Measurements from ENCODE around the gene TTC23L.

The TTC23L gene

GRCh38 chr5:34889394-34889793 is 50.4 kb downstream of the TTC23L start:
- no peak for FAIRE-seq
- TF ChIP-seq POU2F2 (IDR thresholded peaks at IDR 0.05; ENCODE audit: low read depth, low read length), result no peak
- no peak for TF ChIP-seq TAF1 (IDR thresholded peaks at IDR 0.05; ENCODE audit: low read depth, low read length)
- no peak for TF ChIP-seq PAX5 (IDR thresholded peaks at IDR 0.05; ENCODE audit: insufficient read depth, low read length, severe bottlenecking)
- TF ChIP-seq SPI1 (IDR thresholded peaks at IDR 0.05; ENCODE audit: low read depth, low read length), result no peak
- no peak for TF ChIP-seq POLR2A (IDR thresholded peaks at IDR 0.05; ENCODE audit: low read depth, low read length)
- no peak for TF ChIP-seq POLR2AphosphoS5 (IDR thresholded peaks at IDR 0.05; ENCODE audit: low read depth, low read length)
- no peak for DNase-seq (ENCODE audit: insufficient read length, low spot score)

- no peak for DNase-seq (ENCODE audit: insufficient read length, low spot score)
- no peak for TF ChIP-seq POU2F2 (IDR thresholded peaks at IDR 0.05; ENCODE audit: low read depth, low read length)
- no peak for FAIRE-seq
Observed at GRCh38 chr5:34891981-34892380, 53.0 kb downstream of the TTC23L start.

DNA sequence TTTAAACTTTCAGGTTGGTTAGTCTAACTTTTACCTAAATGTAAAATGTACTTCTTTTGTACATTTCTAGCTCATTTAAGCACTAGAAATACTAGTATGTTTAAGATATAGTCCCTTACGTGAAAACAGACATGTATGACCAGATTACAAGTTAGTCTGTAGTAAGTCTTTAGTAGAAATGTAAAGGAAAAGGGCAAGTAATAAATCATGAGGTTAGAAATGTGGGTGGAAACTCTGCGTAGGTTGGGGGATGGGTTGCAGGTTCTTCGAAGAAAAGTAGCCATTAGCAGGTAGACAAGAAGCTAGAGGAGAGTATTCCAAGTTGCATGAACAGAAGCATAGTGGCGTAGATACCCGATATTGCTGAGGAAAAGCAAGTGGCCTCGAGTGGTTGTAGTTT is 53.5 kb downstream of the TTC23L start:
- no peak for FAIRE-seq
- TF ChIP-seq POU2F2 (IDR thresholded peaks at IDR 0.05; ENCODE audit: low read depth, low read length) (no peak), SPI1 (IDR thresholded peaks at IDR 0.05; ENCODE audit: low read depth, low read length) (no peak), POLR2AphosphoS5 (IDR thresholded peaks at IDR 0.05; ENCODE audit: low read depth, low read length) (no peak), TAF1 (IDR thresholded peaks at IDR 0.05; ENCODE audit: low read depth, low read length) (no peak), PAX5 (IDR thresholded peaks at IDR 0.05; ENCODE audit: insufficient read depth, low read length, severe bottlenecking) (no peak), POLR2A (IDR thresholded peaks at IDR 0.05; ENCODE audit: low read depth, low read length) (no peak)
- no peak for DNase-seq (ENCODE audit: insufficient read length, low spot score)

- no peak for FAIRE-seq
Observed at GRCh38 chr5:34894716-34895115, 55.8 kb downstream of the TTC23L start.

DNA sequence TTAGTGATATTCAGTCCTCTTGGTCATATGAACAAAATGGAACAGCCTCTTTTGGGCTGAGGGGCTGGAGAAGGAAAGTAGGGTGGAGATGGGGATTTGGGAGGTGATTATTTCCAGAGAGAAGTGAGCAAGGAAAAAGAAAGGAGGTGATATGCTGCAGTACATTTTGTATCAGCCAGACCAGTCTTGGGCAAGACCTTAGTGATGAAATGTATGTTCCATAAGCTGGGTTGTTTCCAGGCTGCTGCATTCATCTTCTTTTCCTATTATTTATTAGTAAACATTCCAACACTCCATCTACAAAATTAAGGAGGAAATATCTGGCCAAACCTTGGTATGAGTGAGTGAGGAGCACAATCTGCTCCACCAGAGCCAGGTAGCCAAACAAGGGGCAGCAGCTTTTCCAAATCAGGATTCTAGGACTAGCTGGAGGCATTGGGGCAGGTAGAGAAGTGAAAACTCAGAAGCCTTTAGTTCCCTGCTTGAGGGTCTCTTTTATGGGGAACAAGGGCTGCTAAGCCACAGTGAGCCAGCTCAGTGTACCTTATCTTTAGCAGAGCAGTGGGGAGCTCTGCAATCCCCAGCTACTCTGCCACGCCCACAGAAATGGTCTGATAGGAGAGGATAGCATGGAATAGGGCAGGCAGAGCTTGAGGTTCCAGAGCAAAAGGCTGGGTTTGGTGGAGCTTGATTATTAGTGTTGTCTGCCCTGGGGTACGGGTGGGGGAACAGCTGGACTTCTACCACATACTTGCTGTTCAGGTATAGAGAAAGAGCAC is 56.9 kb downstream of the TTC23L start:
- FAIRE-seq (no peak), DNase-seq (ENCODE audit: insufficient read length, low spot score) (no peak)
- no peak for TF ChIP-seq POU2F2 (IDR thresholded peaks at IDR 0.05; ENCODE audit: low read depth, low read length)
- TF ChIP-seq PAX5 (IDR thresholded peaks at IDR 0.05; ENCODE audit: insufficient read depth, low read length, severe bottlenecking), result no peak
- TF ChIP-seq POLR2A (IDR thresholded peaks at IDR 0.05; ENCODE audit: low read depth, low read length), result no peak
- TF ChIP-seq TAF1 (IDR thresholded peaks at IDR 0.05; ENCODE audit: low read depth, low read length), result no peak
- no peak for TF ChIP-seq POLR2AphosphoS5 (IDR thresholded peaks at IDR 0.05; ENCODE audit: low read depth, low read length)
- no peak for TF ChIP-seq SPI1 (IDR thresholded peaks at IDR 0.05; ENCODE audit: low read depth, low read length)

More at GRCh38 chr5:34894716-34895115, 55.8 kb downstream of the TTC23L start:
- no peak for DNase-seq (ENCODE audit: insufficient read length, low spot score)
- TF ChIP-seq TAF1 (IDR thresholded peaks at IDR 0.05; ENCODE audit: low read depth, low read length) (no peak), POU2F2 (IDR thresholded peaks at IDR 0.05; ENCODE audit: low read depth, low read length) (no peak), SPI1 (IDR thresholded peaks at IDR 0.05; ENCODE audit: low read depth, low read length) (no peak), POLR2AphosphoS5 (IDR thresholded peaks at IDR 0.05; ENCODE audit: low read depth, low read length) (no peak), PAX5 (IDR thresholded peaks at IDR 0.05; ENCODE audit: insufficient read depth, low read length, severe bottlenecking) (no peak), POLR2A (IDR thresholded peaks at IDR 0.05; ENCODE audit: low read depth, low read length) (no peak)

DNA sequence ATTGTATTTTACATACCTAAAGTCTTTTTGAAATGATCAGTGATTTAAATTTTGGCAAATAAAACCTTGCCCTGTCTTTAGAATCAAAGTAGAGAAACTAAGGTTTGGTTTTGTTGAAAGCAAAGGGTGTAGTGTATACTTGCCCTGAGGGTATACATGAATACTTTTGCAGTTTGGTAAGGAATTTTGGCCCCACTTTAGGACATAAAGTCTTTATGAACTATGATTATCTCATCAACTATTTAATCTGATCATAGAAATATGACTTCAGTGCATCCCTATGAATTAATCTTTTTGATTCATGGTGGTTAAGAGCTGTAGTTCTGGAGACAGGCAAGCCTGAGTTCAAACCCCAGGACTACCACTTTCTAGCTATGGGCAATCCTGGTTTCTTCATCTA is 58.7 kb downstream of the TTC23L start:
- no peak for TF ChIP-seq SPI1 (IDR thresholded peaks at IDR 0.05; ENCODE audit: low read depth, low read length)
- TF ChIP-seq PAX5 (IDR thresholded peaks at IDR 0.05; ENCODE audit: insufficient read depth, low read length, severe bottlenecking), result no peak
- no peak for TF ChIP-seq POU2F2 (IDR thresholded peaks at IDR 0.05; ENCODE audit: low read depth, low read length)
- no peak for TF ChIP-seq TAF1 (IDR thresholded peaks at IDR 0.05; ENCODE audit: low read depth, low read length)
- TF ChIP-seq POLR2A (IDR thresholded peaks at IDR 0.05; ENCODE audit: low read depth, low read length), result no peak
- TF ChIP-seq POLR2AphosphoS5 (IDR thresholded peaks at IDR 0.05; ENCODE audit: low read depth, low read length), result no peak
- no peak for FAIRE-seq
- DNase-seq (ENCODE audit: insufficient read length, low spot score), result no peak

- FAIRE-seq, result peak; percentile 89
- TF ChIP-seq TAF1 (IDR thresholded peaks at IDR 0.05; ENCODE audit: low read depth, low read length) (no peak), POLR2A (IDR thresholded peaks at IDR 0.05; ENCODE audit: low read depth, low read length) (no peak), PAX5 (IDR thresholded peaks at IDR 0.05; ENCODE audit: insufficient read depth, low read length, severe bottlenecking) (no peak), POU2F2 (IDR thresholded peaks at IDR 0.05; ENCODE audit: low read depth, low read length) (0 out of 2 replicates have a peak, but pooled peaks have one; percentile 23), SPI1 (IDR thresholded peaks at IDR 0.05; ENCODE audit: low read depth, low read length) (no peak), POLR2AphosphoS5 (IDR thresholded peaks at IDR 0.05; ENCODE audit: low read depth, low read length) (no peak)
- peak; percentile 33 for DNase-seq (ENCODE audit: insufficient read length, low spot score)
Observed at GRCh38 chr5:34898258-34898895, 59.4 kb downstream of the TTC23L start.

- TF ChIP-seq POLR2A (IDR thresholded peaks at IDR 0.05; ENCODE audit: low read depth, low read length) (no peak), POLR2AphosphoS5 (IDR thresholded peaks at IDR 0.05; ENCODE audit: low read depth, low read length) (no peak), TAF1 (IDR thresholded peaks at IDR 0.05; ENCODE audit: low read depth, low read length) (no peak), POU2F2 (IDR thresholded peaks at IDR 0.05; ENCODE audit: low read depth, low read length) (no peak), SPI1 (IDR thresholded peaks at IDR 0.05; ENCODE audit: low read depth, low read length) (no peak), PAX5 (IDR thresholded peaks at IDR 0.05; ENCODE audit: insufficient read depth, low read length, severe bottlenecking) (no peak)
- DNase-seq (ENCODE audit: insufficient read length, low spot score), result no peak
- FAIRE-seq, result no peak
Observed at GRCh38 chr5:34899066-34899465, 60.1 kb downstream of the TTC23L start.

DNA sequence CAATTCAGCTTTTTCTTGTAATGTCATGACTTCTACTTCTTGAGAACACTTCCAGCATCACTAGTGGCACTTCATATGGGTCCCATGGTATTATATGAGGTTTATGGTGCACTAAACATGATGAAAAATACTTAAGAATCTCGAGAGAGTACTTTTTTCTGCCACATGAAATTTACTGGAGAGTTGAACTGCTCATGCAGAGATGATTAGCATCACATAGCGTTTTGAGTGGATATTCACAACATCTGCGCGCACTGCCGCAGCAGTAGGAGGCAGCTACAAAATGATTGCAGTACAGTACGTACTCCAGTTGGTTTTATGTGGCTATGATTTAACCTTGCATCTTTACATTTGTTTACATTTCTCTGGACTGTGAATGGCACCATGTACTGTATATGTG is 61.7 kb downstream of the TTC23L start:
- FAIRE-seq, result no peak

More for the DNA sequence above, 61.7 kb downstream of the TTC23L start:
- no peak for DNase-seq (ENCODE audit: insufficient read length, low spot score)
- no peak for TF ChIP-seq TAF1 (IDR thresholded peaks at IDR 0.05; ENCODE audit: low read depth, low read length)
- TF ChIP-seq POU2F2 (IDR thresholded peaks at IDR 0.05; ENCODE audit: low read depth, low read length), result no peak
- TF ChIP-seq POLR2A (IDR thresholded peaks at IDR 0.05; ENCODE audit: low read depth, low read length), result no peak
- no peak for TF ChIP-seq SPI1 (IDR thresholded peaks at IDR 0.05; ENCODE audit: low read depth, low read length)
- no peak for TF ChIP-seq PAX5 (IDR thresholded peaks at IDR 0.05; ENCODE audit: insufficient read depth, low read length, severe bottlenecking)
- TF ChIP-seq POLR2AphosphoS5 (IDR thresholded peaks at IDR 0.05; ENCODE audit: low read depth, low read length), result no peak
